Bone marrow (tissue), 2 donors: ENCODE measurements around the gene PPP1CC.

ENCODE experiments used
- DNase-seq, 2 donors: peaks; one replicate each; lab custom pipeline; 2025; lab: John Stamatoyannopoulos, UW

PPP1CC gene

GRCh38 chr12:110687396-110688169 is 55.1 kb downstream of the PPP1CC start:
- DNase-seq: no peak

GRCh38 chr12:110686294-110686903 is 56.3 kb downstream of the PPP1CC start:
- no peak for DNase-seq

GRCh38 chr12:110684312-110684836 is 58.3 kb downstream of the PPP1CC start:
- DNase-seq: no peak

GRCh38 chr12:110683888-110684287 is 58.8 kb downstream of the PPP1CC start:
- no peak for DNase-seq

GRCh38 chr12:110680032-110680431 is 62.7 kb downstream of the PPP1CC start:
- no peak for DNase-seq

GRCh38 chr12:110679201-110679600 is 63.5 kb downstream of the PPP1CC start:
- DNase-seq: no peak

GRCh38 chr12:110677982-110678381 is 64.7 kb downstream of the PPP1CC start:
- no peak for DNase-seq

GRCh38 chr12:110677206-110677911 is 65.3 kb downstream of the PPP1CC start:
- DNase-seq: peak in 1 of 2 donors; percentile 51

GRCh38 chr12:110676171-110676570 is 66.5 kb downstream of the PPP1CC start:
- DNase-seq: no peak

- no peak for DNase-seq
These were observed 72.5 kb downstream of the PPP1CC start for GRCh38 chr12:110670161-110670701.
